ENCODE measurements around the gene ELOVL6.
"Not testable (repeated sequence)": the region's sequence is repeated elsewhere in the genome, so short reads cannot be mapped to it uniquely, and the experiment has no call there.

DNA sequence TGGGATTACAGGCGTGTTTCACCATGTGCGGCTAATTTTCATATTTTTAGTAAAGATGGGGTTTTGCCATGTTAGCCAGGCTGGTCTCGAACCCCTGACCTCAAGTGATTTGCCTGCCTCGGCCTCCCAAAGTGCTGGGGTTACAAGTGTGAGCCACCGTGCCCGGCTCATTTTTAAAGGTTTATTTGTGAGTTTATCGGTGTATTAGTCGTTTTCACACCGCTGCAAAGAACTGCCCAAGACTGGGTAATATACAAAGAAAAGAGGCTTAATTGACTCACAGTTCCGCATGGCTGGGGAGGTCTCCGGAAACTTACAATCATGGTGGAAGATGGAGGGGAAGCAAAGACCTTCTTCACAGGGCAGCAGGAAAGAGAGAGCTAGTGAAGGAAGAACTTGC, 159.3 kb downstream of the ELOVL6 start:
- TF ChIP-seq, protein P1, sequence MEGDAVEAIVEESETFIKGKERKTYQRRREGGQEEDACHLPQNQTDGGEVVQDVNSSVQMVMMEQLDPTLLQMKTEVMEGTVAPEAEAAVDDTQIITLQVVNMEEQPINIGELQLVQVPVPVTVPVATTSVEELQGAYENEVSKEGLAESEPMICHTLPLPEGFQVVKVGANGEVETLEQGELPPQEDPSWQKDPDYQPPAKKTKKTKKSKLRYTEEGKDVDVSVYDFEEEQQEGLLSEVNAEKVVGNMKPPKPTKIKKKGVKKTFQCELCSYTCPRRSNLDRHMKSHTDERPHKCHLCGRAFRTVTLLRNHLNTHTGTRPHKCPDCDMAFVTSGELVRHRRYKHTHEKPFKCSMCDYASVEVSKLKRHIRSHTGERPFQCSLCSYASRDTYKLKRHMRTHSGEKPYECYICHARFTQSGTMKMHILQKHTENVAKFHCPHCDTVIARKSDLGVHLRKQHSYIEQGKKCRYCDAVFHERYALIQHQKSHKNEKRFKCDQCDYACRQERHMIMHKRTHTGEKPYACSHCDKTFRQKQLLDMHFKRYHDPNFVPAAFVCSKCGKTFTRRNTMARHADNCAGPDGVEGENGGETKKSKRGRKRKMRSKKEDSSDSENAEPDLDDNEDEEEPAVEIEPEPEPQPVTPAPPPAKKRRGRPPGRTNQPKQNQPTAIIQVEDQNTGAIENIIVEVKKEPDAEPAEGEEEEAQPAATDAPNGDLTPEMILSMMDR (IDR thresholded peaks at IDR 0.05): not testable (repeated sequence)
- not testable (repeated sequence) for TF ChIP-seq POLR2A, POLR2AphosphoS5 (IDR thresholded peaks at IDR 0.05)

Data from transverse colon (tissue), 4 donors.